Pancreas (tissue), 10 donors: ENCODE results near the gene SULF2. TPM values are rescaled to one million over a fixed set of nuclear protein-coding genes. Genes with fewer than 3 reads are reported as not detected.

ENCODE experiments used
- ATAC-seq, 4 donors: fragments of 200-7000 bp; cut with Tn5 transposase; one replicate each; pipeline versions ENCODE4 v1.8.0 to v1.9.1; 2020; ENCODE audit warnings: mild to moderate bottlenecking in 4 of 4, moderate library complexity in 4 of 4
- DNase-seq, 6 donors: peaks; one replicate each; pipeline ENCODE4 v3.0.0-alpha.2; 2020
- FAIRE-seq: peaks from 2 replicates; lab custom pipeline; 2012; peaks lifted over from hg19 to GRCh38; lab: Jason Lieb, UNC
- H3K27ac ChIP-seq, 4 donors: fragments of 200-600 bp; sonication (generic); 1 replicate in 3 of 4; 2 replicates in 1 of 4; pipeline versions ENCODE4 v1.5.0 to v1.8.0; 2020
- H3K27me3 ChIP-seq, 4 donors: fragments of 200-600 bp; one replicate each; pipeline ENCODE4 v1.8.0; 2021
- H3K36me3 ChIP-seq, 3 donors: fragments of 200-600 bp; sonication (generic) in 1 of 3; one replicate each; pipeline versions ENCODE4 v1.5.0 to v1.8.0; 2020 to 2021
- H3K4me1 ChIP-seq, 3 donors: fragments of 200-600 bp; one replicate each; pipeline ENCODE4 v1.8.0; 2021
- H3K4me3 ChIP-seq, 4 donors: fragments of 200-600 bp; sonication (generic) in 2 of 4; one replicate each; pipeline versions ENCODE4 v1.5.0 to v1.8.0; 2020 to 2021
- H3K9me3 ChIP-seq, 4 donors: fragments of 200-600 bp; one replicate each; pipeline ENCODE4 v1.8.0; 2021
- WGBS, 2 donors: extraction: QIAGEN DNeasy Blood & Tissue Kit; methylation state at CpG; one replicate each; pipeline ENCODE4 v1.1.7; 2013; 5-methylcytosine and 5-hydroxymethylcytosine counted together
- intact Hi-C, 3 donors: fragments of 100-400 bp; cut with DNase I; formaldehyde crosslinking; loops; one replicate each; pipeline versions ENCODE4 v1.11.1 to v1.14.2; 2022
- polyA plus RNA-seq, 2 donors: library from polyadenylated mRNA; stranded (reverse); fragments of 200-250 nt; gene quantifications; one replicate each; pipeline ENCODE4 v1.2.3, GENCODE V29; 2013
- total RNA-seq, 6 donors: library from RNA; stranded (reverse); fragmentation: NEBNext Ultra II Directional in 4 of 6; extraction: Animal tissue kit (Norgen Biotek cat#: 25700) in 4 of 6; gene quantifications; one replicate each; pipeline versions ENCODE4 v1.2.1 to v1.2.4, GENCODE V29; 2021 to 2023
- TF ChIP-seq, protein P1 (sequence below), 4 donors: fragments of 200-600 bp; sonication (generic) in 3 of 4; IDR thresholded peaks; one replicate each; pipeline versions ENCODE4 v1.5.0 to v1.8.0; 2021; ENCODE audit warnings: antibody characterized with exemption in 4 of 4
- donor health status: healthy with polysubstance abuse.
- donor health status: DM: no; HTN: no; CAD: no; lungs with moderate emphysema.
- donor health status: DM: no; HTN: no; CAD: no.
- donor health status: control.
- donor health status: control.
- donor health status: Bipolar disorder and iron deficiency.
- donor health status: DM: yes; HTN: yes; CAD: no.
- donor health status: DM: no; HTN: no; CAD: no.
- donor health status: DM: no; HTN: no; CAD: no.
- donor health status: DM: yes; HTN: yes; CAD: no.

Gene SULF2
- total and polyA plus RNA-seq, 8 donors: 4.5 to 41.7 (median 9.2) TPM

DNA sequence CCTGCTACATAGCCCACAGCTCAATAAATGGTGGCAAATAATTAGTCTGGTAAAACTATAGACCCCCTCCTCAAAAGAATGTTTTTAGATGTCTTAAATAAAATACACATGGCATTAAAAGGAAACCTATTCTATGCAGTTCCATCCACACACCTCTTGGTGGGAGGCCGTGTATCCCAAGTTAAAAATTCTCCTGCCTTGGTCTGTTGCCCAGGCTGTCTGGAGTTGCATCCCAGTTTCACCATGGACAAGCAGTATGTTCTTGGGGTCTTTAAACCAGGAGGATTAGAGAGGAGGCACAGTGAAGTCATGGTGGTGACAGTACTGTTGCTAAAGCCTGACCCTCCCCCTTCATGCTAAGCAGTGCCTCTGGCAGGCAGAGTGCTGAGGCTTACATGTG lies 95.5 kb downstream of the SULF2 start:
- WGBS, 2 donors: 35 to 61% methylated on average over 1 of the region's 1 CpG
- TF ChIP-seq, protein P1, sequence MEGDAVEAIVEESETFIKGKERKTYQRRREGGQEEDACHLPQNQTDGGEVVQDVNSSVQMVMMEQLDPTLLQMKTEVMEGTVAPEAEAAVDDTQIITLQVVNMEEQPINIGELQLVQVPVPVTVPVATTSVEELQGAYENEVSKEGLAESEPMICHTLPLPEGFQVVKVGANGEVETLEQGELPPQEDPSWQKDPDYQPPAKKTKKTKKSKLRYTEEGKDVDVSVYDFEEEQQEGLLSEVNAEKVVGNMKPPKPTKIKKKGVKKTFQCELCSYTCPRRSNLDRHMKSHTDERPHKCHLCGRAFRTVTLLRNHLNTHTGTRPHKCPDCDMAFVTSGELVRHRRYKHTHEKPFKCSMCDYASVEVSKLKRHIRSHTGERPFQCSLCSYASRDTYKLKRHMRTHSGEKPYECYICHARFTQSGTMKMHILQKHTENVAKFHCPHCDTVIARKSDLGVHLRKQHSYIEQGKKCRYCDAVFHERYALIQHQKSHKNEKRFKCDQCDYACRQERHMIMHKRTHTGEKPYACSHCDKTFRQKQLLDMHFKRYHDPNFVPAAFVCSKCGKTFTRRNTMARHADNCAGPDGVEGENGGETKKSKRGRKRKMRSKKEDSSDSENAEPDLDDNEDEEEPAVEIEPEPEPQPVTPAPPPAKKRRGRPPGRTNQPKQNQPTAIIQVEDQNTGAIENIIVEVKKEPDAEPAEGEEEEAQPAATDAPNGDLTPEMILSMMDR (IDR thresholded peaks at IDR 0.05): no peak
- Histone ChIP-seq H3K4me1 (no peaks in the 10 kb centered on the region), H3K36me3 (no peaks in the 10 kb centered on the region), H3K27ac (no peak overlapping the region), H3K27me3 (no peaks in the 10 kb centered on the region), H3K4me3 (no peak overlapping the region), H3K9me3 (peaks cover 0 to 2% (median 0%) of the 10 kb centered on the region in 4 donors)
- DNase-seq: no peak
- intact Hi-C loops: no loop called here
- no peak for FAIRE-seq
- ATAC-seq: no peak

DNA sequence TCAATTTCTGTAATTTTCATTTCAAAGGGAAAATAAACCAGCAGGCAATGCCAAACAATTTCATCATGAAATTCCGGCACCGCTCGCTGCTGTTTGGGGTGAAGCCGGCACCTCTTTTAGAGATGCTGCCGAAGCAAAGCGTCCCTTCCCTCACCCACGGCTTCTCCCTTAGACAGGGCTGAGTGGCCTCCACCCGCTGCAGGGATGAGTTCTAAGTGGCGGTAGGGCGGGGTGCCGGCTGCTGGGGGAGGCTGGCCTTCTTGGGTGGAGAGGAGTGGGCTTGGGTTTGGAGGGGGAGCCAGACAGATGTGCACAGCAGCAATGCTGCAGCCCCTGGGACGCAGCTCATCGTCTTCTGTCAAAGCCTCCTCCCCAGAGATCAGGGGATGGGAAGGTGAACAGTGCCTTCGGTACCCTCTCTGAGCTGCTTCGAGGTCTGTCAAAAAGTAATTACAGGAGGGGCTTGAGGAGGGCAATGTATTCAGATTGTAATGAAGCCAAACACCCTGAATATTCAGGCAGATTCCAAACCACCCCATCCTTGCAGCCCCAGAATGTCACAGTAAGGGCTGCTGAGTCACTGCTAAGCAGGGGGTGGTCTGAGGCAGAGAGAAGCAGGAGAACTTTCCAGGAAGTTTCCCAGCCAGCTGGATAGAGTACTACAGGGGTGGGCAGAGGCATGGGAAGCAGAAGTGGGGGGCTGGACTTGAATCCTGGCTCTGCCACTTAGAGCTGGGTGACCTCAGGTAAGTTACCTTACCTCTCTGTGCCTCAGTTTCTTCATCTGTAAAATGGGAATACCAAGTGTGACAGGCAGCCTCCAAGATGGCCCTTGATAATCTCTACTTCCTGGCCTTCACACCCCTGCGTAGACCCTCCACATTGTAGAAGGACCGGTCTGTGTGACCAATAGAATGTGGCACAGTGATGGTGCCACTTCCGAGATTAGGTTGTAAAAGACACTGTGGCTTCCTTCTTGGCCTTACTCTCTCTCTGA lies 96.6 kb downstream of the SULF2 start:
- Histone ChIP-seq H3K4me1 (no peaks in the 10 kb centered on the region), H3K27ac (no peak overlapping the region), H3K4me3 (no peak overlapping the region), H3K27me3 (no peaks in the 10 kb centered on the region), H3K9me3 (peaks cover 0 to 2% (median 0%) of the 10 kb centered on the region in 4 donors), H3K36me3 (no peaks in the 10 kb centered on the region)
- intact Hi-C loops: no loop called here
- ATAC-seq (no peak), FAIRE-seq (no peak), DNase-seq (no peak)
- WGBS, 2 donors: 71 to 81% methylated on average over 18 of the region's 18 CpGs
- TF ChIP-seq, protein P1 (IDR thresholded peaks at IDR 0.05): no peak

DNA sequence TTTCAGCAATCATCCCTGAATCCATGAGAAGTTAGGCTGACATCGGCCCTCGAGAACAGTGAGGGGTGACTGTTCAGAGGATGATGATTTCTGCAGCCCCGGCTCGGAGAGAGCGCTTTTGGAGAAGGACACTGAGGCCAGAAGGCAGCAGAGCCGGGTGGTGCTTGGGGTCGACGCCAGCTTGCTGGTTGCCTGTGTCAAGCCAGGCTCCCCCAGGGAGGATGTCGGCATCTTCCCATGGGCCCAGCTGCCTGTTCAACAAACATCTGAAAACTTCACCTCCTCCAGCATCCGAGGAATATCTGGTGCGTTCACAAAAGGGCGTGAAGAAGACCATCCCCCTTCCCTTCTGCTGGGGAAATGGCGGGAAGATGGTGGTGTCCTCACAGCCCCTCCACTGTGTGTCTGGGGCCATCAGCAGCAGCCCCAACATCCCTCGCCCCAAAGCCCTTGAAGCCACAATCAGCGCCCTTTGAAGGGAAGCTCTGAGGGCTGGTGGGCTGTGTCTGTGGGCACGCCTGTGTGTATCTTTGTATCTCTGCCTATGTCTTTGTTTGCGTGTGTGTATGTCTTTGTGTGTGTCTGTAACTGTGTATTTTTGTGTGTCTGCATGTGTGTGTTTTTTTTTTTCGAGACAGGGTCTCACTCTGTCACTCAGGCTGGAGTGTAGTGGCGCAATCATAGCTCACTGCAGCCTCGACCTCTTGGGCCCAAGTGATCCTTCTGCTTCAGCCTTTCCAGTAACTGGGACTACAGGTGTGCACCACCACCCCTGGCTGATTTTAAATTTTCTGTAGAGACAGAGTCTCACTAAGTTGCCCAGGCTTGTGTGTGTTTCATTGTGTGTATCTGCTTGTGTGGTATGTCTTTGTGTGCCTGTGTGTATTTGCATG lies 97.9 kb downstream of the SULF2 start:
- H3K4me1 ChIP-seq: no peaks in the 10 kb centered on the region
- H3K4me3 ChIP-seq: no peak overlapping the region
- TF ChIP-seq, protein P1 (IDR thresholded peaks at IDR 0.05): no peak
- no peaks in the 10 kb centered on the region for H3K36me3 ChIP-seq
- peaks cover 0 to 2% (median 0%) of the 10 kb centered on the region in 4 donors for H3K9me3 ChIP-seq
- intact Hi-C loops: no loop called here
- no peak overlapping the region for H3K27ac ChIP-seq
- FAIRE-seq (no peak), DNase-seq (no peak), ATAC-seq (no peak)
- WGBS, 2 donors: 75 to 87% methylated on average over 20 of the region's 20 CpGs
- H3K27me3 ChIP-seq: no peaks in the 10 kb centered on the region

DNA sequence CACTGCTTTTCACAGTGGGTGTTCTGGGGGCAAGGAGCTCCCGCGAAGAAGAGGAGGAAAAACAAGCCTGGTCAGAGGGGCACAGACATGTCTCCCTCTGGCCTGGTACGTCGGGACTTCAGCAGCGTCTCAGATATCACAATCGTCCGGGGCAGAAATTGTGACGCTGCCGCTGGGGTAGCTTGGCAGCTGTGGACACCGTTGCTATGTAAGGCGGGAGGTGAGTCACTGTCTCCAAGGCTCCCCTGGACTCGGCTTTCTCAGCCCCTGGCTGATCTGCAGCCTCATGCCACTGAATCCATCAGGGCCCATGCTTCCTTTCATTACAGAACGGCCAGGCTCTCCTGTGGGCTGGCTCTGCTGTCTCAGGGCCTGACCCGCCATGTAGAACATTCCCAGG lies 98.7 kb downstream of the SULF2 start:
- TF ChIP-seq, protein P1 (IDR thresholded peaks at IDR 0.05): no peak
- FAIRE-seq (no peak), ATAC-seq (no peak), DNase-seq (no peak)
- H3K36me3 ChIP-seq: no peaks in the 10 kb centered on the region
- no peak overlapping the region for H3K4me3 ChIP-seq
- intact Hi-C loops: no loop called here
- 76 to 80% methylated on average over 14 of the region's 14 CpGs for WGBS, 2 donors
- no peaks in the 10 kb centered on the region for H3K27me3 ChIP-seq
- H3K27ac ChIP-seq: no peak overlapping the region
- no peaks in the 10 kb centered on the region for H3K9me3 ChIP-seq
- H3K4me1 ChIP-seq: no peaks in the 10 kb centered on the region
